Measurements from ENCODE around the gene DEPDC4. TPM values are rescaled to one million over a fixed set of nuclear protein-coding genes. Genes with fewer than 3 reads are reported as not detected.
"Not testable (repeated sequence)": the region's sequence is repeated elsewhere in the genome, so short reads cannot be mapped to it uniquely, and the experiment has no call there.

Gene DEPDC4
- total RNA-seq, 2 experiments from 2014 or later = 2.4 to 3.5 TPM

GRCh38 chr12:100254876-100255275 is 12.0 kb downstream of the DEPDC4 start:
- Mint-ChIP-seq H3K4me1 (ENCODE audit: low read depth) (no peaks in the 10 kb centered on the region), H3K4me3 (no peak overlapping the region), H3K27ac (no peak overlapping the region), H3K9me3 (no peaks in the 10 kb centered on the region), H3K36me3 (no peaks in the 10 kb centered on the region), H3K27me3 (no peaks in the 10 kb centered on the region)
- DNase-seq = no peak
- CTCF ChIA-PET = no interaction called here
- intact Hi-C loops (cut with micrococcal nuclease) = no loop called here
- POLR2A ChIA-PET = no interaction called here

GRCh38 chr12:100253437-100253836 is 13.4 kb downstream of the DEPDC4 start:
- no peak overlapping the region for H3K4me3 Mint-ChIP-seq
- intact Hi-C loops (cut with micrococcal nuclease) = no loop called here
- H3K4me1 Mint-ChIP-seq (ENCODE audit: low read depth) = no peaks in the 10 kb centered on the region
- no peaks in the 10 kb centered on the region for H3K36me3 Mint-ChIP-seq
- CTCF ChIA-PET = no interaction called here
- no peak for DNase-seq
- no peaks in the 10 kb centered on the region for H3K27me3 Mint-ChIP-seq
- POLR2A ChIA-PET = no interaction called here
- no peaks in the 10 kb centered on the region for H3K9me3 Mint-ChIP-seq
- H3K27ac Mint-ChIP-seq = no peak overlapping the region

- Mint-ChIP-seq H3K36me3 (no peaks in the 10 kb centered on the region), H3K27me3 (no peaks in the 10 kb centered on the region), H3K4me1 (ENCODE audit: low read depth) (no peaks in the 10 kb centered on the region), H3K27ac (no peak overlapping the region), H3K9me3 (no peaks in the 10 kb centered on the region), H3K4me3 (no peak overlapping the region)
- DNase-seq = no peak
- ChIA-PET POLR2A (no interaction called here), CTCF (no interaction called here)
- intact Hi-C loops (cut with micrococcal nuclease) = no loop called here
Observed at GRCh38 chr12:100251917-100252316, 15.0 kb downstream of the DEPDC4 start.

GRCh38 chr12:100249941-100250340 is 16.9 kb downstream of the DEPDC4 start:
- intact Hi-C loops (cut with micrococcal nuclease) = no loop called here
- Mint-ChIP-seq H3K27ac (no peak overlapping the region), H3K4me3 (no peak overlapping the region), H3K27me3 (no peaks in the 10 kb centered on the region), H3K36me3 (no peaks in the 10 kb centered on the region), H3K9me3 (no peaks in the 10 kb centered on the region), H3K4me1 (ENCODE audit: low read depth) (no peaks in the 10 kb centered on the region)
- no peak for DNase-seq
- POLR2A ChIA-PET = no interaction called here
- CTCF ChIA-PET = no interaction called here

GRCh38 chr12:100248886-100249285 is 18.0 kb downstream of the DEPDC4 start:
- Mint-ChIP-seq H3K27ac (no peak overlapping the region), H3K9me3 (no peaks in the 10 kb centered on the region), H3K36me3 (no peaks in the 10 kb centered on the region), H3K27me3 (no peaks in the 10 kb centered on the region), H3K4me1 (ENCODE audit: low read depth) (no peaks in the 10 kb centered on the region), H3K4me3 (no peak overlapping the region)
- CTCF ChIA-PET = interaction anchor here (0.6 kb wide), 1 partner anchor 9 kb away, joined by 4 read pairs; no protein-coding TSS in a partner anchor
- DNase-seq = no peak
- POLR2A ChIA-PET = no interaction called here
- intact Hi-C loops (cut with micrococcal nuclease) = no loop called here

GRCh38 chr12:100247765-100248164 is 19.1 kb downstream of the DEPDC4 start:
- Mint-ChIP-seq H3K4me1 (ENCODE audit: low read depth) (no peaks in the 10 kb centered on the region), H3K27ac (no peak overlapping the region), H3K4me3 (no peak overlapping the region), H3K36me3 (no peaks in the 10 kb centered on the region), H3K27me3 (no peaks in the 10 kb centered on the region), H3K9me3 (no peaks in the 10 kb centered on the region)
- POLR2A ChIA-PET = no interaction called here
- intact Hi-C loops (cut with micrococcal nuclease) = no loop called here
- DNase-seq = no peak
- CTCF ChIA-PET = no interaction called here

GRCh38 chr12:100243137-100243536 is 23.7 kb downstream of the DEPDC4 start:
- H3K27me3 Mint-ChIP-seq = no peaks in the 10 kb centered on the region
- no peaks in the 10 kb centered on the region for H3K9me3 Mint-ChIP-seq
- no peak overlapping the region for H3K4me3 Mint-ChIP-seq
- no peaks in the 10 kb centered on the region for H3K4me1 Mint-ChIP-seq (ENCODE audit: low read depth)
- intact Hi-C loops (cut with micrococcal nuclease) = no loop called here
- H3K36me3 Mint-ChIP-seq = no peaks in the 10 kb centered on the region
- POLR2A ChIA-PET = no interaction called here
- no peak for DNase-seq
- CTCF ChIA-PET = no interaction called here
- no peak overlapping the region for H3K27ac Mint-ChIP-seq

GRCh38 chr12:100239589-100239988 is 27.3 kb downstream of the DEPDC4 start:
- ChIA-PET POLR2A (no interaction called here), CTCF (interaction anchor here (0.7 kb wide), 1 partner anchor 9 kb away, joined by 4 read pairs; no protein-coding TSS in a partner anchor)
- intact Hi-C loops (cut with micrococcal nuclease) = no loop called here
- H3K27ac Mint-ChIP-seq = no peak overlapping the region
- no peaks in the 10 kb centered on the region for H3K9me3 Mint-ChIP-seq
- DNase-seq = no peak
- H3K4me3 Mint-ChIP-seq = no peak overlapping the region
- H3K4me1 Mint-ChIP-seq (ENCODE audit: low read depth) = no peaks in the 10 kb centered on the region
- H3K27me3 Mint-ChIP-seq = no peaks in the 10 kb centered on the region
- no peaks in the 10 kb centered on the region for H3K36me3 Mint-ChIP-seq

GRCh38 chr12:100238801-100239200 is 28.1 kb downstream of the DEPDC4 start:
- CTCF ChIA-PET = no interaction called here
- no peak for DNase-seq
- Mint-ChIP-seq H3K27me3 (no peaks in the 10 kb centered on the region), H3K4me1 (ENCODE audit: low read depth) (no peaks in the 10 kb centered on the region), H3K4me3 (no peak overlapping the region), H3K27ac (no peak overlapping the region), H3K36me3 (no peaks in the 10 kb centered on the region), H3K9me3 (no peaks in the 10 kb centered on the region)
- intact Hi-C loops (cut with micrococcal nuclease) = no loop called here
- POLR2A ChIA-PET = no interaction called here

- Mint-ChIP-seq H3K27me3 (no peaks in the 10 kb centered on the region), H3K9me3 (no peaks in the 10 kb centered on the region), H3K27ac (no peak overlapping the region), H3K36me3 (no peaks in the 10 kb centered on the region), H3K4me3 (no peak overlapping the region), H3K4me1 (ENCODE audit: low read depth) (no peaks in the 10 kb centered on the region)
- CTCF ChIA-PET = interaction anchor here (0.6 to 2.7 kb wide), 15 partner anchors 9 to 1657 kb away, joined by 3 to 18 read pairs (median 5); partner anchors contain the start of gene ACTR6
- POLR2A ChIA-PET = no interaction called here
- intact Hi-C loops (cut with micrococcal nuclease) = loop anchor here (1.0 to 2.0 kb wide), 3 partner anchors 170 to 438 kb away; no protein-coding TSS in a partner anchor
- no peak for DNase-seq
Observed at GRCh38 chr12:100234591-100235304, 32.1 kb downstream of the DEPDC4 start.

GRCh38 chr12:100234166-100234565 is 32.7 kb downstream of the DEPDC4 start:
- Mint-ChIP-seq H3K4me1 (ENCODE audit: low read depth) (no peaks in the 10 kb centered on the region), H3K27me3 (no peaks in the 10 kb centered on the region), H3K9me3 (no peaks in the 10 kb centered on the region), H3K27ac (no peak overlapping the region), H3K36me3 (no peaks in the 10 kb centered on the region), H3K4me3 (no peak overlapping the region)
- no peak for DNase-seq
- POLR2A ChIA-PET = no interaction called here
- CTCF ChIA-PET = interaction anchor here (0.6 to 2.7 kb wide), 10 partner anchors 8 to 545 kb away, joined by 3 to 18 read pairs (median 5); no protein-coding TSS in a partner anchor
- intact Hi-C loops (cut with micrococcal nuclease) = loop anchor here (1.0 to 2.0 kb wide), 3 partner anchors 171 to 439 kb away; no protein-coding TSS in a partner anchor

GRCh38 chr12:100231873-100232272 is 35.0 kb downstream of the DEPDC4 start:
- POLR2A ChIA-PET; H3K36me3 Mint-ChIP-seq; H3K9me3 Mint-ChIP-seq; H3K4me3 Mint-ChIP-seq; intact Hi-C loops (cut with micrococcal nuclease); H3K4me1 Mint-ChIP-seq (ENCODE audit: low read depth); DNase-seq; H3K27ac Mint-ChIP-seq; H3K27me3 Mint-ChIP-seq: not testable (repeated sequence)
- CTCF ChIA-PET = interaction anchor here (0.7 kb wide), 1 partner anchor 10 kb away, joined by 3 read pairs; no protein-coding TSS in a partner anchor

GRCh38 chr12:100229876-100230275 is 37.0 kb downstream of the DEPDC4 start:
- CTCF ChIA-PET = interaction anchor here (1.1 to 1.6 kb wide), 2 partner anchors 13 to 175 kb away, joined by 3 to 4 read pairs; no protein-coding TSS in a partner anchor
- H3K36me3 Mint-ChIP-seq = peaks cover 12% of the 10 kb centered on the region
- no peaks in the 10 kb centered on the region for H3K4me1 Mint-ChIP-seq (ENCODE audit: low read depth)
- POLR2A ChIA-PET = no interaction called here
- no peak overlapping the region for H3K27ac Mint-ChIP-seq
- DNase-seq = no peak
- no peaks in the 10 kb centered on the region for H3K27me3 Mint-ChIP-seq
- intact Hi-C loops (cut with micrococcal nuclease) = no loop called here
- no peaks in the 10 kb centered on the region for H3K9me3 Mint-ChIP-seq
- H3K4me3 Mint-ChIP-seq = no peak overlapping the region

Measured in activated CD4-positive, alpha-beta memory T cell treated with anti-CD3 and anti-CD28 coated beads for 36 hours (primary cell).